Esophagus squamous epithelium (tissue), 5 donors: ENCODE data around the gene CPLX3. TPM values are rescaled to one million over a fixed set of nuclear protein-coding genes. Genes with fewer than 3 reads are reported as not detected.

Experiments used
- DNase-seq: peaks from one replicate; lab custom pipeline; 2025; lab: John Stamatoyannopoulos, UW
- H3K27ac ChIP-seq, 4 donors: fragments of 200-600 bp; sonication (generic); one replicate each; pipeline ENCODE4 v1.5.1; 2016 to 2019; ENCODE audit warnings: mild to moderate bottlenecking in 1 of 4
- H3K27me3 ChIP-seq, 4 donors: fragments of 200-600 bp; sonication (generic); 1 replicate in 3 of 4; 2 replicates in 1 of 4; pipeline versions ENCODE4 v1.5.1 to v1.6.0; 2017 to 2021; ENCODE audit warnings: antibody characterized with exemption in 1 of 4
- H3K36me3 ChIP-seq, 3 donors: fragments of 200-600 bp; sonication (generic); one replicate each; pipeline ENCODE4 v1.5.1; 2016 to 2019
- H3K4me1 ChIP-seq, 3 donors: fragments of 200-600 bp; sonication (generic); one replicate each; pipeline ENCODE4 v1.5.1; 2017 to 2019
- H3K4me3 ChIP-seq, 4 donors: fragments of 200-600 bp; sonication (generic); 1 replicate in 3 of 4; 2 replicates in 1 of 4; pipeline ENCODE4 v1.5.1; 2016 to 2019; ENCODE audit warnings: mild to moderate bottlenecking in 2 of 4, moderate library complexity in 1 of 4
- H3K9me3 ChIP-seq, 3 donors: fragments of 200-600 bp; sonication (generic); one replicate each; pipeline ENCODE4 v1.5.1; 2016 to 2019
- CTCF ChIP-seq, 6 experiments: fragments of 450-650 bp in 4 of 6; fragments of 200-600 bp in 2 of 6; sonication (generic) in 2 of 6; IDR thresholded peaks; one replicate each; pipeline ENCODE4 v1.5.1; 2016 to 2019; ENCODE audit warnings: antibody characterized with exemption in 6 of 6, mild to moderate bottlenecking in 4 of 6, moderate library complexity in 4 of 6
- POLR2A ChIP-seq, 4 donors: fragments of 450-650 bp; IDR thresholded peaks; one replicate each; pipeline ENCODE4 v1.6.1; 2017; ENCODE audit warnings: antibody characterized with exemption in 4 of 4, mild to moderate bottlenecking in 4 of 4, moderate library complexity in 3 of 4
- WGBS, 2 donors: methylation state at CpG; one replicate each; pipeline ENCODE4 v1.1.5; 2018; 5-methylcytosine and 5-hydroxymethylcytosine counted together
- intact Hi-C: fragments of 100-400 bp; cut with DNase I; formaldehyde crosslinking; loops from one replicate; pipeline ENCODE4 v1.15.0; 2022
- total RNA-seq, 4 donors: library from RNA; depleted of rRNA; stranded (reverse); fragments of >200 nt; gene quantifications; one replicate each; pipeline ENCODE4 v1.1.0, GENCODE V29; 2016
- donor health status: DM: yes; HTN: yes; CAD: no.

The CPLX3 gene
- total RNA-seq = under 1 TPM in 1 of 4 donors, not detected in 3; 0.11 TPM

- H3K36me3 ChIP-seq = no peaks in the 10 kb centered on the region
- H3K27ac ChIP-seq = no peak within 1 kb of the TSS
- DNase-seq = no peak
- no peaks in the 10 kb centered on the region for H3K9me3 ChIP-seq
- H3K27me3 ChIP-seq = peaks cover 0 to 56% (median 2%) of the 10 kb centered on the region in 4 donors
- whole genome bisulfite sequencing, 2 donors = 7 to 20% methylated on average over 2 to 10 of the region's 44 CpGs
- H3K4me3 ChIP-seq = no peak within 1 kb of the TSS
- H3K4me1 ChIP-seq = peaks cover 0 to 14% (median 0%) of the 10 kb centered on the region in 3 donors
- intact Hi-C loops = no loop called here
- TF ChIP-seq POLR2A (IDR thresholded peaks at IDR 0.05) (no peak), CTCF (IDR thresholded peaks at IDR 0.05) (no peak)
Observed at GRCh38 chr15:74826364-74826819, at the start of gene CPLX3. CPLX3 (plus strand) TSS chr15:74826627; CDS start chr15:74826704, 77 bp downstream.

DNA sequence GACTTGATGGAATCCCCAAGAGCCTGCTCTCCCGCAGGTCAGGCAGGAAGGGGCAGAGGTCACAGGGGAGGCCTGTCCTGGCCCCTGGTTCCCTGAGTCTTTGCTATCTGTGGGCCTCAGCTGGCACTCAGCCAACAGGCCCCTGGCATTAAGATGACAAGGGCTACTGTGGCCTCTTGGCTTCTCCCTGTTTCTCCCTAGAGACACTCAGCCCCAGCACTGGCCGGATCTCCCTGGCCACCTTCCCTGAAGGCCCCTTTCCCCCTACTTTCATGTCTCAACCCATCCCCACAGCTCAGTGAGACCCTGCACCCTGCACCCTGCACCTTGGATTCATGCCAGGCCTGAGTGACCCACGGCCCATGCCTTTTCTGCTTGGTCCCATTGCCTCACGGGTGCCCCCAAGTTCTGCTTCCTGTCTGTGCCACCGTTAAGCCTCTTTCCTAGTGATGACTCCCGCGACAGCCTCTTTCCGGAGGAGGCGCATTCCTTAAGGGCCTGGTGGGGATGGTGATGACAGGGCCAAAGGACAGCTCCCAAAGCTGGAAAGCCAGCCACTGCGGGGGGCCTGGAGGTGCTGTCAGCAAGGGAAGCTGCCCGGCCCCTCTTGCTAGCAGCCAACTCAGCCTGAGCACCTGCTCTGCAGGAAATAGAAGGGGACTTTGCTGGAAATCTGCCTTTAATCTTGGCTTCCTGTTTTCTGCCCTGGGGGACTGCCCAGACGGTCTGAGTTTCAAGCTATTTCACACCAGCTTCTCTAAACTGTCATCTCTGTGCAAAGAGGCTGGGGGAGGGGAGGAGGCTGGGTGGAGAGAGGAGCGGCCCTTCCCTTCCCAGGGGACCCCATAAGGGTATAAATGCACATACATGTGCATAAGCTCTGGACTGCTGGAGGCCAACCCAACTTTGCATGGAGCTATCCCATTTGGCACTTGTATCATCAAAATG lies 49.3 kb upstream of the CPLX3 start:
- Histone ChIP-seq H3K27ac (peak overlapping the region; percentile 35 to 99 (median 88)), H3K9me3 (no peaks in the 10 kb centered on the region), H3K27me3 (no peaks in the 10 kb centered on the region), H3K4me1 (peaks cover 30 to 97% (median 66%) of the 10 kb centered on the region in 3 donors), H3K36me3 (no peaks in the 10 kb centered on the region), H3K4me3 (no peak overlapping the region)
- WGBS, 2 donors = 13 to 24% methylated on average over 6 to 10 of the region's 13 CpGs
- no peak for DNase-seq
- intact Hi-C loops = no loop called here
- no peak for TF ChIP-seq POLR2A (IDR thresholded peaks at IDR 0.05)
- no peak for TF ChIP-seq CTCF (IDR thresholded peaks at IDR 0.05)

GRCh38 chr15:74777769-74778598 lies 48.4 kb upstream of the CPLX3 start:
- peaks cover 28 to 92% (median 65%) of the 10 kb centered on the region in 3 donors for H3K4me1 ChIP-seq
- intact Hi-C loops = no loop called here
- 71 to 79% methylated on average over 6 of the region's 6 CpGs for WGBS, 2 donors

DNA sequence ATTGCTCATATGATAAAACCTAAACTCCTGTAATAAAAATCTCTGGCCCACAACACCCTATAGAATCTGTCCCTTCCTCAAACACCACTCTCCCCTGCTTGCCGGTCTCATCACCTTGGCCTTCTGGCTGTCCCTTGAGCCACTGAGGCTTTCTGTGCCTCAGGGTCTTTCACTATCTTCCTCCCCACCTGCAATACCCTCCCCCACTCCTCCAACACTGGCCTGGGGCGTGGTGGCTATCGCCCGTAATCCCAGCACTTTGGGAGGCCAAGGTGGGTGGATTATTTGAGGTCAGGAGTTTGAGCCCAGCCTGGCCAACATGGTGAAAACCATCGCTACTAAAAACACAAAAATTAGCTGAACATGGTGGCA lies 47.8 kb upstream of the CPLX3 start:
- H3K27me3 ChIP-seq = no peaks in the 10 kb centered on the region
- H3K36me3 ChIP-seq = no peaks in the 10 kb centered on the region
- no peak overlapping the region for H3K4me3 ChIP-seq
- WGBS, 2 donors = 82 to 95% methylated on average over 3 to 5 of the region's 5 CpGs
- H3K9me3 ChIP-seq = no peaks in the 10 kb centered on the region
- no peak for TF ChIP-seq POLR2A (IDR thresholded peaks at IDR 0.05)
- TF ChIP-seq CTCF (IDR thresholded peaks at IDR 0.05) = no peak
- intact Hi-C loops = no loop called here
- H3K27ac ChIP-seq = peak overlapping the region in 3 of 4 donors; percentile 9 to 99 (median 95)
- H3K4me1 ChIP-seq = peaks cover 32 to 92% (median 65%) of the 10 kb centered on the region in 3 donors
- DNase-seq = no peak

More at GRCh38 chr15:74777769-74778598, 48.4 kb upstream of the CPLX3 start:
- Histone ChIP-seq H3K4me3 (no peak overlapping the region), H3K9me3 (no peaks in the 10 kb centered on the region), H3K36me3 (no peaks in the 10 kb centered on the region), H3K27ac (peak overlapping the region; percentile 35 to 99 (median 88)), H3K27me3 (no peaks in the 10 kb centered on the region)
- no peak for TF ChIP-seq CTCF (IDR thresholded peaks at IDR 0.05)
- no peak for TF ChIP-seq POLR2A (IDR thresholded peaks at IDR 0.05)
- DNase-seq = no peak
